A673 (cell line): ENCODE data around the gene SMG7. TPM values are rescaled to one million over a fixed set of nuclear protein-coding genes. Genes with fewer than 3 reads are reported as not detected.

Experiments
- BruUV-seq: library from RNA; stranded (reverse); fragments of 400-500 nt; replicated peaks from 2 replicates; lab custom pipeline; 2021; lab: Mats Ljungman, UMichigan
- CTCF ChIA-PET: fragments of 300-600 bp; sonication (Branson Sonifier 250); formaldehyde crosslinking; loops from one replicate; lab custom pipeline; 2022; ENCODE audit warnings: antibody characterized with exemption; lab: Charles Lee
- POLR2A ChIA-PET: fragments of 300-600 bp; sonication (Branson Sonifier 250); formaldehyde crosslinking; loops from one replicate; lab custom pipeline; 2022; ENCODE audit warnings: antibody characterized with exemption; ENCODE audit not compliant: low non-redundant PET; lab: Charles Lee
- DNase-seq: peaks from one replicate; pipeline ENCODE4 v3.0.0-alpha.2; 2015; ENCODE audit warnings: low spot score
- H3K27ac ChIP-seq: fragments of 200-600 bp; sonication (generic); 2 replicates; pipeline ENCODE4 v1.5.1; 2016; ENCODE audit warnings: mixed run types, low read depth, mild to moderate bottlenecking, mixed read lengths, antibody characterized with exemption, low read length; ENCODE audit not compliant: poor library complexity, severe bottlenecking
- H3K27me3 ChIP-seq: fragments of 200-600 bp; sonication (generic); replicated peaks from 2 replicates; pipeline ENCODE4 v1.6.1; 2017; ENCODE audit warnings: mixed run types, low read depth, mild to moderate bottlenecking, mixed read lengths, antibody characterized with exemption, low read length; ENCODE audit not compliant: insufficient read depth, poor library complexity
- H3K36me3 ChIP-seq: fragments of 200-600 bp; sonication (generic); 2 replicates; pipeline ENCODE4 v1.6.1; 2016; ENCODE audit warnings: mixed run types, mild to moderate bottlenecking, mixed read lengths, antibody characterized with exemption, low read length; ENCODE audit not compliant: insufficient read depth, poor library complexity, severe bottlenecking
- H3K4me1 ChIP-seq: fragments of 200-600 bp; sonication (generic); 2 replicates; pipeline ENCODE4 v1.6.1; 2017; ENCODE audit warnings: mixed run types, mild to moderate bottlenecking, mixed read lengths, antibody characterized with exemption, low read length; ENCODE audit not compliant: insufficient read depth, poor library complexity, severe bottlenecking
- H3K4me3 ChIP-seq: fragments of 200-600 bp; sonication (generic); 2 replicates; pipeline ENCODE4 v1.5.1; 2016; ENCODE audit warnings: low read depth, mixed run types, mild to moderate bottlenecking, mixed read lengths, low read length; ENCODE audit not compliant: poor library complexity, severe bottlenecking
- H3K9me3 ChIP-seq: fragments of 200-600 bp; sonication (generic); 2 replicates; pipeline ENCODE4 v1.6.1; 2016; ENCODE audit warnings: mixed run types, low read depth, mild to moderate bottlenecking, mixed read lengths, antibody characterized with exemption, low read length; ENCODE audit not compliant: poor library complexity, severe bottlenecking
- EZH2 ChIP-seq: fragments of 200-600 bp; sonication (generic); IDR thresholded peaks from 2 replicates; pipeline ENCODE4 v1.6.1; 2017; ENCODE audit warnings: borderline replicate concordance, low read depth, mild to moderate bottlenecking, mixed read lengths, antibody characterized with exemption, low read length; ENCODE audit not compliant: poor library complexity, severe bottlenecking
- intact Hi-C: fragments of 100-400 bp; cut with micrococcal nuclease; formaldehyde crosslinking; loops from one replicate; pipeline ENCODE4 v1.10.0; 2022; ENCODE audit not compliant: unreplicated experiment
- total RNA-seq: library from RNA; stranded (reverse); gene quantifications from 2 replicates; pipeline ENCODE4 v1.2.3, GENCODE V29; 2021
- TF ChIP-seq, protein P1 (sequence below): fragments of 300-800, 200-600 bp; sonication (generic); conservative IDR thresholded peaks from 2 replicates; pipeline ENCODE4 v1.5.1; 2017; ENCODE audit warnings: low read depth, mild to moderate bottlenecking, antibody characterized with exemption, low read length, moderate library complexity, mixed read lengths

The SMG7 gene
- total RNA-seq, 1 experiment from 2014 or later, result 90.7 TPM

- Histone ChIP-seq H3K27me3 (no peaks in the 10 kb centered on the region), H3K4me3 (no peak overlapping the region), H3K27ac (no peak overlapping the region), H3K9me3 (no peaks in the 10 kb centered on the region), H3K36me3 (no peaks in the 10 kb centered on the region), H3K4me1 (no peaks in the 10 kb centered on the region)
- BruUV-seq, result no TSS peak
- CTCF ChIA-PET, result no interaction called here
- TF ChIP-seq EZH2, result no peak
- TF ChIP-seq, protein P1, sequence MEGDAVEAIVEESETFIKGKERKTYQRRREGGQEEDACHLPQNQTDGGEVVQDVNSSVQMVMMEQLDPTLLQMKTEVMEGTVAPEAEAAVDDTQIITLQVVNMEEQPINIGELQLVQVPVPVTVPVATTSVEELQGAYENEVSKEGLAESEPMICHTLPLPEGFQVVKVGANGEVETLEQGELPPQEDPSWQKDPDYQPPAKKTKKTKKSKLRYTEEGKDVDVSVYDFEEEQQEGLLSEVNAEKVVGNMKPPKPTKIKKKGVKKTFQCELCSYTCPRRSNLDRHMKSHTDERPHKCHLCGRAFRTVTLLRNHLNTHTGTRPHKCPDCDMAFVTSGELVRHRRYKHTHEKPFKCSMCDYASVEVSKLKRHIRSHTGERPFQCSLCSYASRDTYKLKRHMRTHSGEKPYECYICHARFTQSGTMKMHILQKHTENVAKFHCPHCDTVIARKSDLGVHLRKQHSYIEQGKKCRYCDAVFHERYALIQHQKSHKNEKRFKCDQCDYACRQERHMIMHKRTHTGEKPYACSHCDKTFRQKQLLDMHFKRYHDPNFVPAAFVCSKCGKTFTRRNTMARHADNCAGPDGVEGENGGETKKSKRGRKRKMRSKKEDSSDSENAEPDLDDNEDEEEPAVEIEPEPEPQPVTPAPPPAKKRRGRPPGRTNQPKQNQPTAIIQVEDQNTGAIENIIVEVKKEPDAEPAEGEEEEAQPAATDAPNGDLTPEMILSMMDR, result no peak
- DNase-seq, result no peak
- intact Hi-C loops, result no loop called here
- POLR2A ChIA-PET, result no interaction called here
Measured at GRCh38 chr1:183457449-183457848, 14.8 kb upstream of the SMG7 start.

DNA sequence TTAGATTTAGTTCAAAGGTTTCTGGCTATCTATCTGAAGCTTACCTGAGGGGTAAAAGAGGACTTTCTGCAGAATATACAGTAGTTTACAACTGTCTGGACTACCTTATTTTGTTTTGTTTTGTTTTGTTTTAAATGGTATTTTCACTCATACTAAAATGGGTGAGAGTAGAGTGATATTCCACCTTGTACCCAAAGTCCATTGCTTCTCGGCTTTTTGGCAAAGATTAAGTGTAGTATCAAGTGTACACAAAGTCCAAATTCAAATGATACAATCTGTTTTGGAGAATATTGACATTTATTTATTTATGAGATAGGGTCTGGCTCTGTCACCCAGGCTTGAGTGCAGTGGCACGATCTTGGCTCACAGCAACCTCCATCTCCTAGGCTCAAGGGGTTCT, 11.7 kb upstream of the SMG7 start:
- ChIA-PET POLR2A (no interaction called here), CTCF (interaction anchor here (0.7 kb wide), 1 partner anchor 1607 kb away, joined by 9 read pairs; no protein-coding TSS in a partner anchor)
- no peaks in the 10 kb centered on the region for H3K27me3 ChIP-seq
- H3K36me3 ChIP-seq, result no peaks in the 10 kb centered on the region
- H3K4me3 ChIP-seq, result no peak overlapping the region
- TF ChIP-seq, protein P1, result no peak
- no peak for TF ChIP-seq EZH2
- no peak for DNase-seq
- no peaks in the 10 kb centered on the region for H3K9me3 ChIP-seq
- H3K27ac ChIP-seq, result no peak overlapping the region
- H3K4me1 ChIP-seq, result no peaks in the 10 kb centered on the region
- no TSS peak for BruUV-seq
- intact Hi-C loops, result no loop called here

DNA sequence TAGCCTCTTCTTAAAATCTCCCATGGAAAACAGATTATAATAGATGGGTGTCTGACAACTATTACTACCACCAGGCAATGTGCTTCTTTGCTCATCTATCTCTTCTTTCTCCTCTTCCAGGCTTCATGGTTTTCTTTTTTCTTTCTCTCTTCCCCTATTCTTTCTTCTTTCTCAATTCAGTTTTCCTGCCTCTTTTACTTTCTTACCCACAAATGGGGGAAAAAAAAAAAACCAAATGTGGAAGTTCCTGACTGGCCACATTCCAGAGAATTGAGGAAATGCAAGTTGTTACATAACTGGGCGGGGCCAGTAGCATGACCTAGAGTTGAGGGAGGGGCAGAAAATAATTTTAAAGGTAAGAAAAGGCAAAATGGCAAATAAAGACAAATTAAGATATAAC, 10.9 kb upstream of the SMG7 start:
- H3K27me3 ChIP-seq, result no peaks in the 10 kb centered on the region
- intact Hi-C loops, result no loop called here
- H3K4me1 ChIP-seq, result no peaks in the 10 kb centered on the region
- BruUV-seq, result no TSS peak
- ChIA-PET POLR2A (no interaction called here), CTCF (no interaction called here)
- H3K4me3 ChIP-seq, result no peak overlapping the region
- H3K27ac ChIP-seq, result no peak overlapping the region
- no peaks in the 10 kb centered on the region for H3K36me3 ChIP-seq
- no peak for DNase-seq
- TF ChIP-seq EZH2, result no peak
- TF ChIP-seq, protein P1, result no peak
- no peaks in the 10 kb centered on the region for H3K9me3 ChIP-seq
